Right cardiac atrium (tissue), 5 donors: ENCODE results near the gene FAM149A. TPM values are rescaled to one million over a fixed set of nuclear protein-coding genes. Genes with fewer than 3 reads are reported as not detected.

Source experiments
- ATAC-seq, 2 donors: fragments of 200-7000 bp; cut with Tn5 transposase; one replicate each; pipeline versions ENCODE4 v1.8.0 to v1.9.1; 2020; ENCODE audit warnings: moderate library complexity in 2 of 2, mild to moderate bottlenecking in 1 of 2
- DNase-seq, 3 donors: peaks; one replicate each; pipeline ENCODE4 v3.0.0-alpha.2; 2020
- H3K27ac ChIP-seq: one replicate; pipeline ENCODE4 v1.5.1; 2013; ENCODE audit warnings: mild to moderate bottlenecking, low read length, control low read depth, moderate library complexity
- H3K27me3 ChIP-seq: one replicate; pipeline ENCODE4 v1.6.1; 2013; ENCODE audit not compliant: control insufficient read depth, insufficient read depth
- H3K4me1 ChIP-seq: one replicate; pipeline ENCODE4 v1.6.1; 2013; ENCODE audit warnings: low read length; ENCODE audit not compliant: control insufficient read depth, insufficient read depth
- H3K4me3 ChIP-seq: one replicate; pipeline ENCODE4 v1.5.1; 2013; ENCODE audit warnings: low read length, control low read depth
- H3K9me3 ChIP-seq: one replicate; pipeline ENCODE4 v1.6.1; 2013; ENCODE audit warnings: low read length; ENCODE audit not compliant: control insufficient read depth
- WGBS: extraction: QIAGEN DNeasy Blood & Tissue Kit; methylation state at CpG from one replicate; pipeline ENCODE4 v1.1.7; 2013; 5-methylcytosine and 5-hydroxymethylcytosine counted together
- intact Hi-C, 4 donors: fragments of 100-400 bp; cut with DNase I; formaldehyde crosslinking; loops; one replicate each; pipeline versions ENCODE4 v1.11.0 to v1.14.0; 2022 to 2023
- long read RNA-seq, 4 donors: library from polyadenylated mRNA; unstranded; transcript quantifications; one replicate each; pipeline ENCODE4 v2.0.0, GENCODE V29; 2020 to 2021
- polyA plus RNA-seq: library from polyadenylated mRNA; stranded (reverse); fragments of 200-250 nt; gene quantifications from one replicate; pipeline ENCODE4 v1.2.3, GENCODE V29; 2013
- total RNA-seq, 4 donors: library from RNA; stranded (reverse); fragmentation: NEBNext Ultra II Directional; extraction: Animal tissue kit (Norgen Biotek cat#: 25700); gene quantifications; one replicate each; pipeline ENCODE4 v1.2.1, GENCODE V29; 2021
- donor health status: healthy with polysubstance abuse.
- donor health status: DM: no; HTN: yes; CAD: no.
- donor health status: DM: no; HTN: no; CAD: no.
- donor health status: DM: no; HTN: yes; CAD: no; lungs with severe emphysema.
- donor health status: DM: yes; HTN: yes; CAD: no.

Gene FAM149A
- 10 to 100 TPM in 3 of 4 donors, 1 to 10 TPM in 1; 8.6 to 17.6 (median 13.4) TPM for total RNA-seq
- 7.9 TPM for polyA plus RNA-seq
- long read RNA-seq, donor 1, transcript FAM149A-201 (14 exons, 2,708 nt) = major isoform, 11 of 52 reads
- long read RNA-seq, donor 1, partial matches to known transcripts = 11 of 52 reads
- long read RNA-seq, donor 1, other reads (novel, unspliced or antisense) = 26 of 52 reads
- long read RNA-seq, donor 2, transcript FAM149A-201 (14 exons, 2,708 nt) = major isoform, 7 of 28 reads
- long read RNA-seq, donor 2, partial matches to known transcripts = 5 of 28 reads
- long read RNA-seq, donor 2, other reads (novel, unspliced or antisense) = 13 of 28 reads
- long read RNA-seq, donor 3, partial matches to known transcripts = 2 of 7 reads
- long read RNA-seq, donor 3, other reads (novel, unspliced or antisense) = 4 of 7 reads
- long read RNA-seq, donor 4, transcript FAM149A-201 (14 exons, 2,708 nt) = major isoform, 10 of 20 reads
- long read RNA-seq, donor 4, partial matches to known transcripts = 1 of 20 reads
- long read RNA-seq, donor 4, other reads (novel, unspliced or antisense) = 8 of 20 reads

DNA sequence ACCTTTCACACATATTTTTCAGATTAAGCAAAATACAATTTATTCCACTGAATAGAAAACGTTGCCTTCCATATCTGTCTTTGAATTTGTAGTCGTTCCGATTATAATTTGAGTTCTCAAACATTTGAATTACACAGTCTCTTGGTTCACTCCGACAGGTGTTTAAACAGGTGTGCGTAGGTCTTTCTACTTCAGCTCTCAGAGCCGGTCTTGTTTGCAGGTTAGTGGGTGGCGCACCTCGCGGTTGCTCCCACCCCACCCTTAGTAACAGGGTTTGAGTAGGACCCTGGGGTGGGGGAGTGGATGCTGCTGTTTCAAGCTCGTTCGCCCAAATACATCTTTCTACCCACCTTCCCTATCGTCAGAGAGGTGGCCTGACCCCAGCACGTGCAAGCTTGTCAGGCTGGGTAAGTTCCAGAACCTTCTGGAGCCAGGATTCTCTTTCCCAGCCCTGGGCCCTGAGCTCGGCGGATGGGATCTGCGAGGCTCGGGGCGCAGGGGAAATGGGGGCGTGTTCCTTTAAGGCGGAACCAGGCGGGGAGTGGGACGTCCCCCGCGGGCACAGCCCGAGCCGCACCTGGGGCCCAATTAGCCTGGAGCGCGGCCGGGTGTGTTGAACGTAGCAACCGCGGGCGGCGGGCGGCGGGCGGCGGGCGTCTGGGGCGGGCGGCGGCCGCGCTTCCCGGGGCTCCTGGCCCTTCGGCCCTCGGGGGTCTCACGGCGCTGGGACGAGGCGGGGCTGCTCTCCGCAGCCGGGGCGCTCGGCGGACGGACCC lies at the start of gene FAM149A:
FAM149A (plus strand) TSS at position 591 of the 776 bp plus-strand sequence.
- peak within 1 kb of the TSS; percentile 61 for H3K4me3 ChIP-seq
- DNase-seq (peak in 2 of 3 donors; percentile 33 to 67), ATAC-seq (peak; percentile 75 to 76)
- no peak within 1 kb of the TSS for H3K27ac ChIP-seq
- intact Hi-C loops = no loop called here
- H3K4me1 ChIP-seq = no peaks in the 10 kb centered on the region
- H3K27me3 ChIP-seq = no peaks in the 10 kb centered on the region
- no peaks in the 10 kb centered on the region for H3K9me3 ChIP-seq
- WGBS = 19% methylated on average over 57 of the region's 57 CpGs

DNA sequence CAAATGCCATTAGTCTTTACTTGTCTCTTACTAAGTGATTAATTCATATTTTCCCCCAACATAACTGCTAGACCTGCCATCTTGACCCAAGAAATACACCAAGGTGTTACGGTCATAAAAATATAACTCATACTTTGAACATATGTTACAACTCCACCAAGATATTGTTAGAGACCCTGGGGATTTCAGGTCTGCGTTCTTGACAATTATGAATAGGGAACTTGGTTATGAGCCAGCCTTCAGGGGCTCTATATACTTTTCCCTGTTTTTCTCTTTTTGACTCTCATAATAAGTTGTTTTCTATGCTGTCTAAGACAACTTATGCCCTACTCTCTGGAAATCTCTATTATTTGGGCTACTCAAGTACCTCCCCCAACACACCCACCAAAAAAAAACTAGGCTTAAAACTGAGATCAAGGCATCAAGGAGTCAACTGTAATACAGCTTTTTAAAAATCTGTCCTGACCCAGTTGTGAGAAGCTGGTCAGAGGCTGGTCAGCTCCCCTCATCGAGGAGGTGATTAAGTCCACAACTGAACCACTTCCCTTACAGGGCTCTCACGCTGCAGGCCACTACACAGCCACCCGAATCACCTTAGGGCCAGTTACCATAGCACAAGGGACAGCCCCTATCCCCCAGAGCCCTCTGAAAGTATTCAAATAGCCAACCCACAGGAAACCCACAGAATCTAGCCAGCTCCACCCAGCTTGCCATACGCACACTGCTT lies 46.1 kb upstream of the FAM149A start:
- H3K4me1 ChIP-seq = no peaks in the 10 kb centered on the region
- intact Hi-C loops = no loop called here
- H3K27ac ChIP-seq = no peak overlapping the region
- H3K27me3 ChIP-seq = no peaks in the 10 kb centered on the region
- ATAC-seq (no peak), DNase-seq (no peak)
- H3K4me3 ChIP-seq = no peak overlapping the region
- 81% methylated on average over 6 of the region's 6 CpGs for WGBS
- H3K9me3 ChIP-seq = no peaks in the 10 kb centered on the region

DNA sequence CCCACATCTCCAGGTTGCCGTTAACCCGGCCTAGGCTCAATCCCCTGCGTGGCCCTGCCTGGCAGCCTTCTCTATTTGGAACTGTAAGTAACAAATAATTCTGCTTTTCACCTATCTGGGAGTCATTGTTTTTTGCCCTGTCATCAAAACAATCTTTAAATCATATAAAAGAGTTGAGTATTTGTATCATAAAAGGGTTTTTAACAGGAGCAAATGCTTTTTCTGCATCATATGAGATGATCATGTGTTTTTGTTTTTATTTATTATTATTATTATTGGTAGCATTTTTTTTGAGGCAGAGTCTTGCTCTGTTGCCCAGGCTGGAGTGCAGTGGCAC lies 45.6 kb upstream of the FAM149A start:
- DNase-seq = no peak
- Histone ChIP-seq H3K27me3 (no peaks in the 10 kb centered on the region), H3K4me1 (no peaks in the 10 kb centered on the region), H3K9me3 (no peaks in the 10 kb centered on the region), H3K27ac (no peak overlapping the region), H3K4me3 (no peak overlapping the region)
- WGBS = 84% methylated on average over 3 of the region's 3 CpGs
- intact Hi-C loops = no loop called here
- no peak for ATAC-seq

DNA sequence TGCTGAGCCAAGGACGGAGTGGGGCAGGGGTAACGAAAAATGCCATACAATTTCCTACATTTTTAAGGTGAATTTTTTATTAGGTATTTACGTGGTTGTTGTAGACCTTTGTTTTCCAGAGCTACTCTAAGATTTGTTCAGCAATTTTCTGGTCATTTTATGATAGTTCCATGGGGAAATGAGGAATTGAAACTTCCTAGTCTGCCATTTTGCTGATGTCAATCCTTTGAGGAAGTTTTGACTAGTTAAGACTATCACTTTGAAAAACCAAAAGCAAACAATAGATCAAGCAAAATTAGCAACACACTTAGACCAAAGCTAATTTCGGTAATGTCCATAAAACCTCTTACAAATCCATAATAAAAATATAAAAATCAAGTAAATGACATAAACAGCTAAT lies 42.6 kb upstream of the FAM149A start:
- DNase-seq (no peak), ATAC-seq (no peak)
- intact Hi-C loops = loop anchor here in 2 of 4 donors (10.0 kb wide), 1 partner anchor 73 kb away; no protein-coding TSS in a partner anchor
- H3K9me3 ChIP-seq = no peaks in the 10 kb centered on the region
- no peaks in the 10 kb centered on the region for H3K4me1 ChIP-seq
- no peaks in the 10 kb centered on the region for H3K27me3 ChIP-seq
- WGBS = 89% methylated on average over 4 of the region's 4 CpGs
- no peak overlapping the region for H3K27ac ChIP-seq
- no peak overlapping the region for H3K4me3 ChIP-seq

DNA sequence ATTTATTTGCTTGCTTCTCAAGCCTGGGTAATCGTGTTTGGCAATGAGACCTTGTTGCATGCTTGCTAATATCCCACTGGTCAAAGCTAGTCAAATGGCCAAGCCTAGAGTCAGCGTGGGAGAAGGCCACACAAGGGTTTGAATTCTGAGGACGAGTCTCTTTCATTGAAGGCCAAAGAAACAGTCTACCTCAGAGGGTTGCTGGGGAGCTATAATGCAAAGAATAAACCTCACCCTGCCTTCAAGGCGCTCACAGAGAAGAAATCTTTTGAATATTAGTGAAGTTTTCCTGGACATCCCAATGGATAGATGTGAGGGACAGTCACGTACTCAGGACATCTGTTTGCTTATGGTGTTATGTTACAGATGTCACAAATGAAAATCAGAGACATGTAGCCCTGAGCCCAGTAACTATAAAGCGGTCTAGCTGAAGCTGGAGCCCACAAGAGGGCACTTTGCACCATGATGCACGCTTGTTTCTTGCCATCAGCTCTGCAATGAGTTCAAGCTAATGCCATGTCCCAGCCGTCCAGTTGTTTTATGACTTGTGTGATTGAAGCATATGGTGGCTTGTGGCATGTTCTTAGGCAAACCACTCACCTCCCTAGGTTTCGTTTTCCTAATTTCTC lies 36.6 kb upstream of the FAM149A start:
- peak; percentile 57 to 78 (median 69) for DNase-seq

DNA sequence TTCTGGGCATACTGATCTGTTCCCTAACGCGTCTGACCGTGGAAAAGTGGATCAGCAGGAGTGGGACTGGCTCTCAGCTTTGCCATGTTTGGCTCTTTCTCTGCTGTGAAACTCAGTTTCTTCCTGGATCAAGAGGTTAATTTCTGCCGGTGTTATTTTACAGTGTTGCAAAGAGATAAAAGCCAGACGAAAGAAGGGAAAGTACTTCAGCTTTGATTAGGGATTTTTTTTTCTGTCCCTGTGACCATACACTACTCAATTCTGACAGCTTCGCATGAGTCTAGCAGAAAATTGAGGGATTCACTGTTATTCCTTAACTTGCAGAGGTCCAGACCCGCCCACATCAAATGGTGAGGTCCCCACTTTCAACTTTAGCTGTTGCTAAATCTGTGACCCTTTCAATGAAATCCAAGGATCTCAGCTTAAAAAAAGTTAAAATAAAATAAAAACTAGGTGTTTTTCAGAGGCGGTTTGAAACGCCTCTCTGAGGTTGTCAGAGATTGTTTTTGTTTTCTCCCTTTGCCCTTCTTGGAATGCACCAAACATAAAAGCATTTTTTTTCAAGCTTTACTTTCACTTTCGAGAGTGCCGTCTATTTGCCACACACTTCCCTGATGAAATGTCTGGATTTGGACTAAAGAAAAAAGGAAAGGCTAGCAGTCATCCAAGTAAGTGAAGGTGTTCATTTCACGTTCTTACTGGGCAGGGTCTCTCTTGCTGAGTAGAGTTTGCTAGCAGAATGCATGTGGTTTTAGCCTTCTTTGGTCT lies 35.7 kb upstream of the FAM149A start, which contains the start of gene TLR3:
TLR3 (plus strand) TSS at position 576 of the 768 bp plus-strand sequence. CDS start 7,464 bp downstream, outside the sequence.
- ATAC-seq (peak; percentile 68 to 70), DNase-seq (no peak)
- no peaks in the 10 kb centered on the region for H3K27me3 ChIP-seq
- H3K4me3 ChIP-seq = peak within 1 kb of the TSS; percentile 99
- intact Hi-C loops = loop anchor here (5.0 to 10.0 kb wide), 3 partner anchors 64 to 519 kb away; no protein-coding TSS in a partner anchor
- no peaks in the 10 kb centered on the region for H3K4me1 ChIP-seq
- WGBS = 4% methylated on average over 12 of the region's 12 CpGs
- peak within 1 kb of the TSS; percentile 43 for H3K27ac ChIP-seq
- no peaks in the 10 kb centered on the region for H3K9me3 ChIP-seq

More for the DNA sequence above, 36.6 kb upstream of the FAM149A start:
- Histone ChIP-seq H3K4me1 (no peaks in the 10 kb centered on the region), H3K27ac (peak overlapping the region; percentile 23), H3K27me3 (no peaks in the 10 kb centered on the region), H3K9me3 (no peaks in the 10 kb centered on the region), H3K4me3 (peak overlapping the region; percentile 99)
- intact Hi-C loops = loop anchor here (5.0 to 10.0 kb wide), 3 partner anchors 64 to 519 kb away; no protein-coding TSS in a partner anchor
- 48% methylated on average over 9 of the region's 9 CpGs for WGBS
- ATAC-seq = peak; percentile 94 to 95

DNA sequence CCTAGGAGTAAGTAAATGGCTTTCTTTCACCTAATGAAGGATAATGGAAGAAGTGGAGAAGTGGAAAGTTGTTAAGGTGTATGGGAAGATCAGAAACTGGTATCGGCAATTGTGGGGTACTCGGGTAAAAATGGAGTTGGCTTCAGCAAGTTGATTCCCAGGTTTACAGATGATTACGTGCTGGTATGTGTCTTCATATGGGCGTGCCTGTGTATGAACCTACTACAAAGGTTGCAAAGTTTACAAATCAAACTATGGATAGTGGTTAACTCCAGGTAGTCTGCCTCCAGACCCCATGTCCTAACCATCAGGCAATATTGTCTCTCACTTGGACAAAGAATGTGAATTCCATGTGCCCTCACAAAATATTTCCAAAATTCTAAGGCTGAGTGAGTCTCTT lies 34.8 kb upstream of the FAM149A start:
- no peak for DNase-seq
- 81% methylated on average over 4 of the region's 4 CpGs for WGBS
- Histone ChIP-seq H3K27me3 (no peaks in the 10 kb centered on the region), H3K4me1 (no peaks in the 10 kb centered on the region), H3K9me3 (no peaks in the 10 kb centered on the region), H3K4me3 (peak overlapping the region; percentile 99), H3K27ac (no peak overlapping the region)
- intact Hi-C loops = loop anchor here (5.0 to 10.0 kb wide), 3 partner anchors 63 to 518 kb away; no protein-coding TSS in a partner anchor
- no peak for ATAC-seq

DNA sequence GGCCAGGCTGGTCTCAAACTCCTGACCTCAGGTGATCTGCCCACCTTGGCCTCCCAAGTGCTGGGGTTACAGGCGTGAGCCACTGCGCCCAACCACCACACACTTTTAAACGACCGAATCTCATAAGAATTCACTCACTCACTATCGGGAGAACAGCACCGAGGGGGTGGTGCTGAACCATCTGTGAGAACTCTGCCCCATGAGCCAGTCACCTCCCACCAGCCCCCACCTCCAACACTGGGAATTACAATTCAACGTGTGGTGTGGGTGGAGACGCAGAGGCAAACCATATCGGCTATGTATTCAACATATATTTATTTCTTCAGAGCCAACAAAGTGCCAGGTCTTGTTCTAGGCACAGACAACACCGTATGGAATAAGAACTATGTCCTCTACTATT lies 32.0 kb upstream of the FAM149A start:
- 91% methylated on average over 10 of the region's 10 CpGs for WGBS
- Histone ChIP-seq H3K9me3 (no peaks in the 10 kb centered on the region), H3K27me3 (no peaks in the 10 kb centered on the region), H3K4me3 (no peak overlapping the region), H3K27ac (no peak overlapping the region), H3K4me1 (no peaks in the 10 kb centered on the region)
- no peak for DNase-seq
- no peak for ATAC-seq
- intact Hi-C loops = loop anchor here in 1 of 4 donors (10.0 kb wide), 1 partner anchor 62 kb away; no protein-coding TSS in a partner anchor

DNA sequence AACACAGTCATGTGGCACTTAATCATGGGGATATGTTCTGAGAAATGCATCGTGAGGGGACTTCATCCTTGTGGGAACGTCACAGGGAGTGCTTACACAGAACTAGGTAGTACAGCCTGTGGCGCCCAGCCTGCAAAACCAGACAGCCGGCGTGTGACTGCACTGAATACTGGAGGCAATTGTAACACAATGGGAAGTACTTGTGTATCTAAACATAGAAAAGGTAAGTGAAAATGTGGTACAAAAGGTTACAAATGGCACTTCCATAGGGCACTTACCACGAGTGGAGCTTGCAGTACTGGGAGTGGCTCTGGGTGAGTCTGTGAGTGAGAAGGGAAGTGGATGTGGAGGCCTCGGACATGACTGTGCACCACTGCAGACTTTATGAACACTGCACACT lies 30.3 kb upstream of the FAM149A start:
- Histone ChIP-seq H3K4me3 (no peak overlapping the region), H3K9me3 (no peaks in the 10 kb centered on the region), H3K4me1 (no peaks in the 10 kb centered on the region), H3K27me3 (no peaks in the 10 kb centered on the region), H3K27ac (no peak overlapping the region)
- DNase-seq (peak in 1 of 3 donors; percentile 55), ATAC-seq (peak; percentile 64 to 85)
- 62% methylated on average over 7 of the region's 7 CpGs for WGBS
- intact Hi-C loops = loop anchor here in 1 of 4 donors (10.0 kb wide), 1 partner anchor 61 kb away; no protein-coding TSS in a partner anchor
